Measurements from ENCODE around the gene SERTAD3.
A peak's percentile ranks its signal among the peaks of the same experiment; 100 is the strongest.
"Not testable (repeated sequence)": the region's sequence is repeated elsewhere in the genome, so short reads cannot be mapped to it uniquely, and the experiment has no call there.

Gene SERTAD3

DNA sequence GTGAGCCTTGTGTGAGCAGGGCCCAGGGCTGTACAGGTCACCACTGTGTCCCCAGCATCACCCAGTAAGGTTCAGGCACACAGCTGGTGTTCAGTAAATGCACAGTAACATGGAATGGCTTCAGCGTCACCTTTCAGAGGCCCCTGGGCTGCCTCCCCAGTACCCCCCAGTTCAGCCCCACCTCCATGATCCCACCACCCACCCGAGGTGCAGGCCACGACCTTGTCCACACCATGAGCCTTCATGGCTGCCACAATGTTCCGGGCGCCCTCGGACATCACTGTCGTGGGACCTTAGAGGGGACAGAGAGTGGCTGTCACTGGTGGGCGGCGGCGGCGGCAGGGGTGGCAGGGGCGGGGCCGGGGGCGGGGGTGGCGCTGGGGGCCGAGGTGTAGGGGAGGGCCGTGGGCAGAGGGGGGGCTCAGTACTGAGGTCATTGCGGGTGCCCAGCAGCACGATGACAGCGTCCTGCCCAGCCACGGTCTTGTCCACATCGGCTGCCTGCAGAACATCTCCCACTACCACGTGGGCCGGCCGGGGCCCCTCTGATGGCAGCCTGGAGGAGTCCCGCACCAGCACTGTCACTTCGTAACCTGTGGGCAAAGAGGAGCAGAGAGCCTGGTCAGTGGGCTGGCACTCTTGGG lies 13.9 kb upstream of the SERTAD3 start:
- DNase-seq (ENCODE audit: low read depth in 2 of 2) = no peak

DNA sequence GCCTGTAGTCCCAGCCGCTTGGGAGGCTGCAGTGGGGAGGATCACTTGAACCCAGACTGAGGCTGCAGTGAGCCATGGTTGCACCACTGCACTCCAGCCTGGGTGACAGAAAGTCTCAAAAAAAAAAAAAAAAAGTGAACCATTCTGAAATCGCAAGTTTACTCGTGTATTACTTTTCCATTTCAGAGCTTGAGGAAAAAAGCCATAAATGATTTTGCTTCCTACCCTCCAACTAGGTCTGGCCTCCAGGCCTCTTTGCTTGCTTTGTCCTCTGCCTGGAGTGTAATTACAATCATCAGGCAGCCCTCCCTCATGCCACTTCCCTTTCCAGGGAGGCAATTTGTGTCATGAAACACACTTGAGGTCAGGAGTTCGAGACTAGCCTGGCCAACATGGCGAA lies 12.9 kb upstream of the SERTAD3 start:
- DNase-seq (ENCODE audit: low read depth in 2 of 2) = no peak

DNA sequence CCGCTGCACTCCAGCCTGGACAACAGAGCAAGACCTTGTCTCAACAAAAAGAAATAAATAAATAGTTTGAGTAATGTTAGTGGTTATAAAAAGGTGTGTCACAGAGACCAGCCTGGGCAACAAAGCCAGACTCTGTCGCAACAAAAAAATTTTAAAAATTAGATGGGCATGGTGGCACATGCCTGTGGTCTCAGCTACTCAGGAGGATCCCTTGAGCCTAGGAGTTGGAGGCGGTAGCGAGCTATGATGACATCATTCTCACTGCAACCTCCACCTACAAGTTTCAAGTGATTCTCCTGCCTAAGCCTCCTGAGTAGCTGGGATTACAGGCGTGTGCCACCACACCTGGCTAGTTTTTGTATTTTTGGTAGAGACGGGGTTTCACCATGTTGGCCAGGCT lies 9.8 kb upstream of the SERTAD3 start:
- DNase-seq (ENCODE audit: low read depth in 2 of 2) = not testable (repeated sequence)

- DNase-seq (ENCODE audit: low read depth in 2 of 2) = no peak
These were observed 9.1 kb upstream of the SERTAD3 start for GRCh38 chr19:40453151-40453735.

- DNase-seq (ENCODE audit: low read depth in 2 of 2) = no peak
These were observed 7.9 kb upstream of the SERTAD3 start for GRCh38 chr19:40452016-40452415.

DNA sequence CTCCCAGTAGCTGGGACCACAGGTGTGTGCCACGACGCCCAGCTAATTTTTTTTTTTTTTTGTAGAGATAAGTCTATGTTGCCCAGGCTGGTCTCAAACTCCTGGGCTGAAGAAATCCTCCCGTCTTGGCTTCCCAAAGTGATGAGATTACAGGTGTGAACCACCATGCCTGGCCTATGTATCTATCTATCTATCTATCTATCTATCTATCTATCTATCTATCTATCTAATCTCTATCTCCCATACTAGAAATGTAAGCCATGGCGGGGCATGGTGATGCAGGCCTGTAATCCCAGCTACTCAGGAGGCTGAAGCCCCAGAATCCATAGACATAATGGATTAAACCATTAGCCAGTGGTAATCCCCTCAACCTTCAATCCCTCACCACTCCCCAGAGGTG lies 6.5 kb upstream of the SERTAD3 start:
- no peak for DNase-seq (ENCODE audit: low read depth in 2 of 2)

- DNase-seq (ENCODE audit: low read depth in 2 of 2) = no peak
These were observed 5.4 kb upstream of the SERTAD3 start for GRCh38 chr19:40449506-40449905.

- no peak for DNase-seq (ENCODE audit: low read depth in 2 of 2)
These were observed 2.2 kb upstream of the SERTAD3 start for GRCh38 chr19:40446263-40446784.

DNA sequence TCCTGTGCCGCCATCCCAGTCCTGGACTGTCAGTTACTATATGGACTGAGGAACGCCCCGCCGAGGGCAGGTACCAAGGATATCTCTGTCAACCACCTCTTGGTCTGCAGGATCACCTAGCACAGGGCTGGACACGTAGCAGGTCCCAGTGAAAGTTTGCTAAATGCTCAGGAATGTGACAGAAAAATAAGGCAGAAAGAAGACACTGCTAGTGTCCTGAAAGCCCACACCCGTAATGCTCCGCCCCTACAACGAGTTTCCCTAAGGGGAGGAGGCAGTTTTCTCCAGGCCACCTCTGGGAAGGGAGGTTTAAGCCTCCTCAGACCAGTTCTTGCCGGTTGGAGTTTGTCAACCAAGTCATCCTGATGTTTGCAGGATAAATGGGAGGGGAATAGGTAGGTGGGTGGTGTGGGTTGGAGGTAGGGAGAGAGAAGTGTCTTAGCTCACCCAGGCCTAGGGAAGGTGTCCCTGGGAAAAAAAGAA lies 1.7 kb upstream of the SERTAD3 start:
- no peak for DNase-seq (ENCODE audit: low read depth in 2 of 2)

GRCh38 chr19:40444825-40445312 lies 734 bp upstream of the SERTAD3 start:
- DNase-seq (ENCODE audit: low read depth in 2 of 2) = no peak

- DNase-seq (ENCODE audit: low read depth in 2 of 2) = peak; percentile 99
These were observed 770 bp downstream of the SERTAD3 start for GRCh38 chr19:40443131-40443999.

DNA sequence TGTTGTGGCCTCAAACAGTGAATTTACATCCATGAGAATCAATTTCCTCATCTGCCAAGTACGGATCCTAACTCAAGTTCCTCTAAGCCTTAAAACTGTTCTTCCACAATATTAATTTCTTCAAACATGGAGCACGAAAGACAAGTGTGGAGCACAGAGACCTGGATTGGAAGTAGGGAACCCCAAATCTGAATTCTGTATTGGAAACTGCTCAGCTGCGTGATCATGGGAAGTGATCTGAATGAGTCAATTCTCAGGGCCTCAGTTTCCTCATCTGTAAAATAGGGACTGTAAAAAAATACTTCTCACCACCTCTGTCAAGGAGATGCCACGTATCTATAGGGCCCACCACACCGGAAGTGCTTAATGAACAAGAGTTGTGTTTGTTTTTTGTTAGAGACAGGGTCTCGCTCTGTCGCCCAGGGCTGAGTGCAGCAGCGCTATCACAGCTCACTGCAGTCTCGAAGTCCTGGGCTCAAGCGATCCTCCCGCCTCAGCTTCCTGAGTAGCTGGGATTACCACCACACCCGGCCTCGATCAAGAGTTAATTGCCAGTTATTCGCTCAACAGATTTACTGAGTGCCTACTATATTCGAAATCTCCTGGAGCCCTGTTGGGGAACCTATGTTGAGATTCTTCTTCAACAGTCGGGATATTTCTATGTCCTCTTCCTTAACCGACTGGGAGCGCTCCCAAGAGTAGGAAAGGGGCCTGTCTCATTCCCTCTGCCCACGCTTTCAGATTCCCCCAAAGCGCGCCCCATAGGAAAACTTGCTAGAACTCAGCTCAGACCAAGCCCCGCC lies 1.6 kb downstream of the SERTAD3 start:
- no peak for DNase-seq (ENCODE audit: low read depth in 2 of 2)

GRCh38 chr19:40441719-40442253 lies 2.3 kb downstream of the SERTAD3 start:
- no peak for DNase-seq (ENCODE audit: low read depth in 2 of 2)

GRCh38 chr19:40438284-40438683 lies 5.9 kb downstream of the SERTAD3 start:
- DNase-seq (ENCODE audit: low read depth in 2 of 2) = no peak

- peak; percentile 32 to 43 for DNase-seq (ENCODE audit: low read depth in 2 of 2)
These were observed 10.5 kb downstream of the SERTAD3 start for GRCh38 chr19:40433391-40434216.

DNA sequence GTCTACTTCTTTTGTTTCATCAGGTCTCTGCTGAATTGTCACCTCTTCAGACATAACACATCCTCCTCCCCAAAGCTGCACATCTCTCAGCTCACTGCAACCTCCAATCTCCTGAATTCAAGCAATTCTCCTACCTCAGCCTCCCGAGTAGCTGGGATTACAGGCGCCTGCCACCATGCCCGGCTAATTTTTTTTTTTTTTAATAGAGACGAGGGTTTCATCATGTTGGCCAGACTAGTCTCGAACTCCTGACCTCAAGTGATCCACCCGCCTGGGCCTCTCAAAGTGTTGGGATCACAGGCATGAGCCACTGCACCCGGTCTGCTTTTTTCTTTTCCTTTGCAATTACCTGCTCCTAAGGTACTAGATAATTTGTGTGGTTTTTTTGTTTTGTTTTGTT lies 11.4 kb downstream of the SERTAD3 start:
- not testable (repeated sequence) for DNase-seq (ENCODE audit: low read depth in 2 of 2)

DNA sequence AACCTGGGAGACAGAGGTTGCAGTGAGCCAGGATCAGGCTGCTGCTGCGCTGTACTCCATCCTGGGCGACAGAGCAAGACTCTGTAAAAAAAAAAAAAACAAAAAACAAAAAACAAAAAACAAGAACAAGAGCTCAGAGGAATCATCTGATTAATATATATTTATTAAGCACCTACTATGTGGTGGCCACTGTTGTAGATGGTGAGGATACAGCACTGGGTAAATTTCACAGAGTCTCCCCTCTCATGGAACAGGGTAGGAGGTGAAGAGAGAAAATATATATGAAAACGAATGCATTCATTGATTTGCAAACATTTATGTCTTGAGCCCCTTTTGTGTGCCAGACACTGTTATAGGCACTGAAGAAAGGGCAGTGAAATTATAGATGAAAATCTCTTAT lies 12.4 kb downstream of the SERTAD3 start:
- DNase-seq (ENCODE audit: low read depth in 2 of 2) = no peak

GRCh38 chr19:40430242-40430641 lies 13.9 kb downstream of the SERTAD3 start:
- DNase-seq (ENCODE audit: low read depth in 2 of 2) = not testable (repeated sequence)

GRCh38 chr19:40428197-40428596 lies 15.9 kb downstream of the SERTAD3 start:
- DNase-seq (ENCODE audit: low read depth in 2 of 2) = not testable (repeated sequence)

Data from stimulated activated CD8-positive, alpha-beta memory T cell treated with anti-CD3 and anti-CD28 coated beads, Interleukin-15, amount 100 ng/mL, for 48 hours (primary cell).